Fibroblast of lung (primary cell): Measurements from ENCODE around the gene KCNT1. TPM values are rescaled to one million over a fixed set of nuclear protein-coding genes. Genes with fewer than 3 reads are reported as not detected.

Source experiments
- DNase-seq, 2 donors: peaks; one replicate each; pipeline versions ENCODE4 v3.0.0 to v3.0.0-alpha.2; 2010; ENCODE audit warnings: low read depth in 2 of 2
- H2AFZ ChIP-seq: 2 replicates; pipeline ENCODE4 v1.5.1; 2012; ENCODE audit warnings: low read length, control low read depth, inconsistent platforms
- H3K27ac ChIP-seq: 2 replicates; pipeline ENCODE4 v1.5.1; 2011; ENCODE audit warnings: low read length, control low read depth; ENCODE audit not compliant: insufficient read depth
- H3K27me3 ChIP-seq: 2 replicates; pipeline ENCODE4 v1.5.1; 2011; ENCODE audit warnings: mild to moderate bottlenecking, low read length; ENCODE audit not compliant: control insufficient read depth, insufficient read depth
- H3K36me3 ChIP-seq: 2 replicates; pipeline ENCODE4 v1.5.1; 2011; ENCODE audit warnings: low read length; ENCODE audit not compliant: control insufficient read depth, insufficient read depth
- H3K4me1 ChIP-seq: 2 replicates; pipeline ENCODE4 v1.5.1; 2011; ENCODE audit warnings: low read length; ENCODE audit not compliant: control insufficient read depth, insufficient read depth; ENCODE audit errors: extremely low read depth
- H3K4me2 ChIP-seq: 2 replicates; pipeline ENCODE4 v1.5.1; 2011; ENCODE audit warnings: low read length, control low read depth; ENCODE audit not compliant: insufficient read depth; ENCODE audit errors: extremely low read depth
- H3K4me3 ChIP-seq, 4 experiments: fragments of 200-600 bp in 1 of 4; sonication (generic) in 1 of 4; replicated peaks in 1 of 4; 2 replicates each; pipeline ENCODE4 v1.5.1; 2011 to 2016; ENCODE audit warnings: low read length in 4 of 4, low read depth in 3 of 4, mild to moderate bottlenecking in 3 of 4, control low read depth in 2 of 4, inconsistent platforms in 1 of 4, mixed read lengths in 1 of 4; ENCODE audit not compliant: insufficient read depth in 1 of 4; ENCODE audit errors: control extremely low read depth in 1 of 4
- H3K79me2 ChIP-seq: 2 replicates; pipeline ENCODE4 v1.5.1; 2012; ENCODE audit warnings: mild to moderate bottlenecking, low read length, inconsistent platforms; ENCODE audit not compliant: control insufficient read depth, insufficient read depth
- H3K9ac ChIP-seq: 2 replicates; pipeline ENCODE4 v1.5.1; 2011; ENCODE audit warnings: mild to moderate bottlenecking, low read length, control low read depth; ENCODE audit not compliant: insufficient read depth
- H3K9me3 ChIP-seq: 2 replicates; pipeline ENCODE4 v1.5.1; 2012; ENCODE audit warnings: low read depth, low read length; ENCODE audit not compliant: control insufficient read depth, insufficient read depth
- H4K20me1 ChIP-seq: 2 replicates; pipeline ENCODE4 v1.5.1; 2011; ENCODE audit warnings: low read length; ENCODE audit not compliant: control insufficient read depth, insufficient read depth; ENCODE audit errors: extremely low read depth
- CTCF ChIP-seq, 2 donors: IDR thresholded peaks in 1 of 2; conservative IDR thresholded peaks in 1 of 2; 1 replicate in 1 of 2; 2 replicates in 1 of 2; pipeline ENCODE4 v1.5.1; 2011 to 2012; ENCODE audit warnings: low read length in 2 of 2, control low read depth in 1 of 2, inconsistent platforms in 1 of 2, low read depth in 1 of 2, mild to moderate bottlenecking in 1 of 2
- EZH2 ChIP-seq: IDR thresholded peaks from 2 replicates; pipeline ENCODE4 v1.5.1; 2012; ENCODE audit warnings: low read length, control low read depth, mild to moderate bottlenecking; ENCODE audit errors: missing control alignments
- polyA plus RNA-seq, 2 donors: library from polyadenylated mRNA; depleted of rRNA in 1 of 2; stranded (reverse) in 1 of 2; unstranded in 1 of 2; fragments of >200 nt; gene quantifications; 2 replicates each; pipeline ENCODE4 v1.2.1, GENCODE V29; 2011 to 2012; ENCODE audit warnings: missing spikeins in 1 of 2
- total RNA-seq: library from RNA; depleted of rRNA; stranded (reverse); fragments of >200 nt; gene quantifications from 2 replicates; pipeline ENCODE4 v1.2.1, GENCODE V29; 2014

KCNT1 gene
- total and polyA plus RNA-seq, 2 donors (not counting 1 experiment from before 2014, with no cell fraction given), result not detected

GRCh38 chr9:135681161-135681560 is 20.8 kb upstream of the KCNT1 start:
- no peaks in the 10 kb centered on the region for H3K4me1 ChIP-seq
- no peaks in the 10 kb centered on the region for H3K27me3 ChIP-seq
- H3K4me2 ChIP-seq, result no peak overlapping the region
- H3K79me2 ChIP-seq, result no peaks in the 10 kb centered on the region
- H3K36me3 ChIP-seq, result no peaks in the 10 kb centered on the region
- no peaks in the 10 kb centered on the region for H3K9me3 ChIP-seq
- no peak overlapping the region for H3K9ac ChIP-seq
- H3K4me3 ChIP-seq, result no peak overlapping the region
- DNase-seq, result no peak
- TF ChIP-seq EZH2 (no peak), CTCF (conservative IDR thresholded peaks at IDR 0.05 in 1 of 2, IDR thresholded peaks at IDR 0.05 in 1 of 2; ENCODE audit: low read depth in 1 of 2, low read length in 2 of 2) (no peak)
- no peak overlapping the region for H3K27ac ChIP-seq
- H4K20me1 ChIP-seq, result no peaks in the 10 kb centered on the region
- no peak overlapping the region for H2AFZ ChIP-seq

GRCh38 chr9:135683401-135684034 is 18.5 kb upstream of the KCNT1 start:
- no peak for TF ChIP-seq EZH2
- TF ChIP-seq CTCF (conservative IDR thresholded peaks at IDR 0.05 in 1 of 2, IDR thresholded peaks at IDR 0.05 in 1 of 2; ENCODE audit: low read depth in 1 of 2, low read length in 2 of 2), result no peak
- Histone ChIP-seq H3K9me3 (no peaks in the 10 kb centered on the region), H2AFZ (no peak overlapping the region), H3K27me3 (no peaks in the 10 kb centered on the region), H3K79me2 (no peaks in the 10 kb centered on the region), H3K4me2 (no peak overlapping the region), H3K9ac (no peak overlapping the region), H3K4me3 (no peak overlapping the region), H3K4me1 (no peaks in the 10 kb centered on the region), H4K20me1 (no peaks in the 10 kb centered on the region), H3K36me3 (no peaks in the 10 kb centered on the region), H3K27ac (no peak overlapping the region)
- no peak for DNase-seq

GRCh38 chr9:135684691-135685090 is 17.3 kb upstream of the KCNT1 start:
- no peaks in the 10 kb centered on the region for H3K9me3 ChIP-seq
- H4K20me1 ChIP-seq, result no peaks in the 10 kb centered on the region
- no peaks in the 10 kb centered on the region for H3K4me1 ChIP-seq
- no peak overlapping the region for H3K4me2 ChIP-seq
- DNase-seq, result no peak
- no peak overlapping the region for H3K4me3 ChIP-seq
- TF ChIP-seq CTCF (conservative IDR thresholded peaks at IDR 0.05 in 1 of 2, IDR thresholded peaks at IDR 0.05 in 1 of 2; ENCODE audit: low read depth in 1 of 2, low read length in 2 of 2) (no peak), EZH2 (no peak)
- H3K9ac ChIP-seq, result no peak overlapping the region
- no peaks in the 10 kb centered on the region for H3K27me3 ChIP-seq
- no peaks in the 10 kb centered on the region for H3K79me2 ChIP-seq
- H2AFZ ChIP-seq, result no peak overlapping the region
- no peak overlapping the region for H3K27ac ChIP-seq
- no peaks in the 10 kb centered on the region for H3K36me3 ChIP-seq
